Panc1 (cell line): ENCODE data around the gene SCIMP.
"Not testable (repeated sequence)": the region's sequence is repeated elsewhere in the genome, so short reads cannot be mapped to it uniquely, and the experiment has no call there.

ENCODE experiments used
- TF ChIP-seq, protein P1 (sequence below): fragments of 450-650 bp; IDR thresholded peaks from 2 replicates; pipeline ENCODE4 v1.5.1; 2017; ENCODE audit warnings: mild to moderate bottlenecking
- TF ChIP-seq, protein P2 (sequence below), 2 experiments: IDR thresholded peaks; 2 replicates each; pipeline ENCODE4 v1.6.1; 2011 to 2012; ENCODE audit warnings: low read depth in 2 of 2, control low read depth in 1 of 2, low read length in 1 of 2, mild to moderate bottlenecking in 1 of 2, moderate library complexity in 1 of 2; ENCODE audit not compliant: insufficient read depth in 1 of 2

DNA sequence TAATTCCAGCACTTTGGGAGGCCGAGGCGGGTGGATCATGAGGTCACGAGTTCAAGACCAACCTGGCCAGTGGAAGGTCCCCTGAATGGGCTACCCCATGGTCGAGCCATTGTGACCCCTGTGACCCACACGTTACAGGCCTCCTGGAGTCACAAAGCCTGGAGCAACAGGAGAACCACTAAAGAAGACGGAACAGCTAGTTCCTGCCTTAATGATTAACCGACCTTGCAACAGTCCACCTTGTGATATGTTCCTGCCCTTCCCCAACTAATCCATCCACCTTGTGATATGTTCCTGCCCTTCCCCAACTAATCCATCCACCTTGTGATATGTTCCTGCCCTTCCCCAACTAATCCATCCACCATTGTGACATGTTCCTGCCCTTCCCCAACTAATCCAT, 5.1 kb upstream of the SCIMP start:
- TF ChIP-seq, protein P1, sequence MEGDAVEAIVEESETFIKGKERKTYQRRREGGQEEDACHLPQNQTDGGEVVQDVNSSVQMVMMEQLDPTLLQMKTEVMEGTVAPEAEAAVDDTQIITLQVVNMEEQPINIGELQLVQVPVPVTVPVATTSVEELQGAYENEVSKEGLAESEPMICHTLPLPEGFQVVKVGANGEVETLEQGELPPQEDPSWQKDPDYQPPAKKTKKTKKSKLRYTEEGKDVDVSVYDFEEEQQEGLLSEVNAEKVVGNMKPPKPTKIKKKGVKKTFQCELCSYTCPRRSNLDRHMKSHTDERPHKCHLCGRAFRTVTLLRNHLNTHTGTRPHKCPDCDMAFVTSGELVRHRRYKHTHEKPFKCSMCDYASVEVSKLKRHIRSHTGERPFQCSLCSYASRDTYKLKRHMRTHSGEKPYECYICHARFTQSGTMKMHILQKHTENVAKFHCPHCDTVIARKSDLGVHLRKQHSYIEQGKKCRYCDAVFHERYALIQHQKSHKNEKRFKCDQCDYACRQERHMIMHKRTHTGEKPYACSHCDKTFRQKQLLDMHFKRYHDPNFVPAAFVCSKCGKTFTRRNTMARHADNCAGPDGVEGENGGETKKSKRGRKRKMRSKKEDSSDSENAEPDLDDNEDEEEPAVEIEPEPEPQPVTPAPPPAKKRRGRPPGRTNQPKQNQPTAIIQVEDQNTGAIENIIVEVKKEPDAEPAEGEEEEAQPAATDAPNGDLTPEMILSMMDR, result not testable (repeated sequence)
- TF ChIP-seq, protein P2, sequence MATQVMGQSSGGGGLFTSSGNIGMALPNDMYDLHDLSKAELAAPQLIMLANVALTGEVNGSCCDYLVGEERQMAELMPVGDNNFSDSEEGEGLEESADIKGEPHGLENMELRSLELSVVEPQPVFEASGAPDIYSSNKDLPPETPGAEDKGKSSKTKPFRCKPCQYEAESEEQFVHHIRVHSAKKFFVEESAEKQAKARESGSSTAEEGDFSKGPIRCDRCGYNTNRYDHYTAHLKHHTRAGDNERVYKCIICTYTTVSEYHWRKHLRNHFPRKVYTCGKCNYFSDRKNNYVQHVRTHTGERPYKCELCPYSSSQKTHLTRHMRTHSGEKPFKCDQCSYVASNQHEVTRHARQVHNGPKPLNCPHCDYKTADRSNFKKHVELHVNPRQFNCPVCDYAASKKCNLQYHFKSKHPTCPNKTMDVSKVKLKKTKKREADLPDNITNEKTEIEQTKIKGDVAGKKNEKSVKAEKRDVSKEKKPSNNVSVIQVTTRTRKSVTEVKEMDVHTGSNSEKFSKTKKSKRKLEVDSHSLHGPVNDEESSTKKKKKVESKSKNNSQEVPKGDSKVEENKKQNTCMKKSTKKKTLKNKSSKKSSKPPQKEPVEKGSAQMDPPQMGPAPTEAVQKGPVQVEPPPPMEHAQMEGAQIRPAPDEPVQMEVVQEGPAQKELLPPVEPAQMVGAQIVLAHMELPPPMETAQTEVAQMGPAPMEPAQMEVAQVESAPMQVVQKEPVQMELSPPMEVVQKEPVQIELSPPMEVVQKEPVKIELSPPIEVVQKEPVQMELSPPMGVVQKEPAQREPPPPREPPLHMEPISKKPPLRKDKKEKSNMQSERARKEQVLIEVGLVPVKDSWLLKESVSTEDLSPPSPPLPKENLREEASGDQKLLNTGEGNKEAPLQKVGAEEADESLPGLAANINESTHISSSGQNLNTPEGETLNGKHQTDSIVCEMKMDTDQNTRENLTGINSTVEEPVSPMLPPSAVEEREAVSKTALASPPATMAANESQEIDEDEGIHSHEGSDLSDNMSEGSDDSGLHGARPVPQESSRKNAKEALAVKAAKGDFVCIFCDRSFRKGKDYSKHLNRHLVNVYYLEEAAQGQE (IDR thresholded peaks at IDR 0.05; ENCODE audit: insufficient read depth in 1 of 2, low read depth in 2 of 2, low read length in 1 of 2), result not testable (repeated sequence)
